Stomach (tissue), 4 donors: Measurements from ENCODE around the gene COLEC12.

Source experiments
- POLR2A ChIP-seq, 4 donors: fragments of 450-650 bp; IDR thresholded peaks; one replicate each; pipeline ENCODE4 v1.6.1; 2016; ENCODE audit warnings: antibody characterized with exemption in 4 of 4, control low read depth in 2 of 4, mild to moderate bottlenecking in 1 of 4, moderate library complexity in 1 of 4
- TF ChIP-seq, protein P1 (sequence below), 7 experiments: fragments of 450-650 bp in 4 of 7; fragments of 200-600 bp in 3 of 7; sonication (generic) in 3 of 7; IDR thresholded peaks; one replicate each; pipeline ENCODE4 v1.5.1; 2016 to 2019; ENCODE audit warnings: antibody characterized with exemption in 7 of 7, control low read depth in 2 of 7, mild to moderate bottlenecking in 1 of 7

DNA sequence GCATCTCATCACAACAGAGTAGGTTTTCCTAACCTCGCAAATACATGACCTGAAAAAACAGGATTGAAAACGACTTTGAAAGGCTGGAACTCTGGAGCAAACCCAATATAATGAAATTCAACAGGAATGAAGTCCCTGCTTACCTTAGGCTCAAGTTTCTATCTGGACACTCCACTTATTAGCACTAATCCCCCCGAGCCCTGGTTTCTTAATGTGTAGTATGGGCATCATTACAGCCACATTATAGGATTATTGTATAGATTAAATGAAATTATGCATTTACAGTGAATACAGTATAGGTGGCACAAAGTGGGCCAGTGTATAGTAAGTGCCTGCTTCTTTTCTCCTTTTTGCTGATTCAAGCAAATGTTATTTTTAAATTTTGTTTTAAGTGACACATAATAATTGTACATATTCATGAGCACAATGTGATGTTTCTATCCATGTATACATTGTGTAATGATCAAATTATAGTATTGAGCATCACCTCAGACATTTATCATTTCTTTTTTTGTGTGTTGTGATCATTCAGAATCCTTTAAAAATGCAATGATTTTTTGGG, 118.0 kb downstream of the COLEC12 start:
- TF ChIP-seq, protein P1, sequence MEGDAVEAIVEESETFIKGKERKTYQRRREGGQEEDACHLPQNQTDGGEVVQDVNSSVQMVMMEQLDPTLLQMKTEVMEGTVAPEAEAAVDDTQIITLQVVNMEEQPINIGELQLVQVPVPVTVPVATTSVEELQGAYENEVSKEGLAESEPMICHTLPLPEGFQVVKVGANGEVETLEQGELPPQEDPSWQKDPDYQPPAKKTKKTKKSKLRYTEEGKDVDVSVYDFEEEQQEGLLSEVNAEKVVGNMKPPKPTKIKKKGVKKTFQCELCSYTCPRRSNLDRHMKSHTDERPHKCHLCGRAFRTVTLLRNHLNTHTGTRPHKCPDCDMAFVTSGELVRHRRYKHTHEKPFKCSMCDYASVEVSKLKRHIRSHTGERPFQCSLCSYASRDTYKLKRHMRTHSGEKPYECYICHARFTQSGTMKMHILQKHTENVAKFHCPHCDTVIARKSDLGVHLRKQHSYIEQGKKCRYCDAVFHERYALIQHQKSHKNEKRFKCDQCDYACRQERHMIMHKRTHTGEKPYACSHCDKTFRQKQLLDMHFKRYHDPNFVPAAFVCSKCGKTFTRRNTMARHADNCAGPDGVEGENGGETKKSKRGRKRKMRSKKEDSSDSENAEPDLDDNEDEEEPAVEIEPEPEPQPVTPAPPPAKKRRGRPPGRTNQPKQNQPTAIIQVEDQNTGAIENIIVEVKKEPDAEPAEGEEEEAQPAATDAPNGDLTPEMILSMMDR (IDR thresholded peaks at IDR 0.05), result no peak
- no peak for TF ChIP-seq POLR2A (IDR thresholded peaks at IDR 0.05)
